ENCODE measurements around the gene KRT14. TPM values are rescaled to one million over a fixed set of nuclear protein-coding genes. Genes with fewer than 3 reads are reported as not detected.
"Not testable (repeated sequence)": the region's sequence is repeated elsewhere in the genome, so short reads cannot be mapped to it uniquely, and the experiment has no call there.

KRT14 gene
- not detected for polyA plus RNA-seq (ENCODE audit: low read depth in 6 of 6)

DNA sequence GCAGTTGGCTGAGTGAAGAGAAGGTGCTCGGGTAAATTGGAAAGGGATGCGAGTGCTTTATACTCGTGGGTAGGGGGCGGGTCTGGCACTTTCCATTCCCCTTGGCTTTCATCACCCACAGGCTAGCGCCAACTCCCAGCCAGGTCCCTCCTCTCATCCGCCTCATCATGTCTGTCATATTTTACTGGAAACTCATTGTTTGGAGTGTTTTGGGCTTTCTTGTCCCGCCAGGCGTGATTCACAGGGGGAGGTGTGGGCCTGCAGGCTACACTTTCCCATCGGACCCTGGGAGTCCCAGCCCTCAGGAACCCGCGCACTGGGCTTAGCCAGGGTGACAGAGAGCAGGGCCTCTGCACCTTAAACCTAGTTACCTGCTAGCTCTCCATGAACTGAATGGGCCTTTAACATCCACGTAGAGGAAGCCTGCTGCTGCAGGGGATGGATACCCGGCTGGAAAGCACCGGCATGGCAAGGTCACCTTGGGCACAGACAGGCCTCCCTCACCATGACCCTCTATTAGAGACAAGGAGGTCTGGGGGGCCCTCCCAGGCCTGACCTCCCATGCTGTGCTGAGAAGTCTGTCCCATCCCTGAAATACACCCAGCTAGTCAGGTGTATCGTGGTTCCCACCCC is at the start of gene KRT14:
KRT14 (minus strand) TSS at position 33 of the 633 bp plus-strand sequence. CDS start 61 bp downstream, outside the sequence.
- ATAC-seq (ENCODE audit: low read depth in 2 of 2): no peak
- peak within 1 kb of the TSS in 1 of 8 donors; percentile 47 for H3K4me3 Mint-ChIP-seq
- peaks cover 15 to 54% (median 41%) of the 10 kb centered on the region in 3 donors for H3K27me3 Mint-ChIP-seq
- DNase-seq: no peak
- no peaks in the 10 kb centered on the region for H3K4me1 Mint-ChIP-seq
- H3K36me3 Mint-ChIP-seq: no peaks in the 10 kb centered on the region
- H3K27ac Mint-ChIP-seq: no peak within 1 kb of the TSS
- no peaks in the 10 kb centered on the region for H3K9me3 Mint-ChIP-seq

DNA sequence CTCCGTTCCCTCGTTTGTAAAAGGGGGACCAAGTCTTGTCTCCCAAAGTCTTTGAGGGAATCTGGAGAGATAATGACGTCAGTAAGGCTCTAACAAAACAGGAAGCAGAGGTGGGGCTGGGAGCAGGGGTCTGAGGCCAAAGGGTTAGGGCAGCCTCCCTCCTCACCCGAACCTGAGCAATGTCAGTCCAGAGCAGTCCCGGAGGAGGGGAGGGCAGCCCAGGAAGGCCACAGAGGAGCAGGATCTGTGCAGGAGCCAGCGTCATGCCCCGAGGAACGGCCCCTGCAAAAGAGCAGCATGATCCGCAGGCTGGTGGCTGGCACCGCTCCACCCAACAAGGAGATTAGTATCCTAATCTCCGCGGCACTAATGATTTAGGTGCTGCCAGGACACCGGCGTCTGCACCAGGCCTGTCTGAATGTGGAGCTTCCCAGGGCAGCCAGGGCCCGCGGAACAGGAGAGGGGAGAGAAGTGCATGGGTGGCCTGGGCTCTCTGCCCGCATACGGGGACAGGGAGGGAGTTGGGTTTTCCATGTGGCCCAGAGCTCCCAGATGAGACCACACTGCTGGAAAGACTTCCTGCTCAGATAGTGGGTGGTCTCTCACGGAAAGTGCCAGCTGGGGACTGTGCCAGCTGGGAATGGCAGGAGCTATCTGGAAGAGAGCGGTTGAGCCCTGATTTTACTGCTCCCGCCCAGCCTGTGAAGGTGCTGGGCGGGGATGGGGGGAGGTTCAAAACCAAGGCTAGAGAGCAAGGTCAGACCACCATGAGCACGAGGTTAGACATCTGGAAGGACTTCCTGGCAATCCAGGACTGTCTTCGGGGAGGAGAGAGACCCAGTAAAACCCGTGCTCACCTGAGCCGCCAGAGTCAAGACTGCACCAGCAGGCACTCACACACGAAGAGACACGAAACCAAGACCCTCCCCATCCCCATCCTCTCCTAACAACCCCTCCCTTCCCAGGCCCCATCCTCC is 48.7 kb upstream of the KRT14 start:
- Mint-ChIP-seq H3K27me3 (peaks cover 0 to 13% (median 11%) of the 10 kb centered on the region in 3 donors), H3K36me3 (no peaks in the 10 kb centered on the region), H3K4me1 (no peaks in the 10 kb centered on the region), H3K27ac (peak overlapping the region in 1 of 6 donors; percentile 65), H3K4me3 (no peak overlapping the region), H3K9me3 (no peaks in the 10 kb centered on the region)
- no peak for ATAC-seq (ENCODE audit: low read depth in 2 of 2)
- DNase-seq: no peak

DNA sequence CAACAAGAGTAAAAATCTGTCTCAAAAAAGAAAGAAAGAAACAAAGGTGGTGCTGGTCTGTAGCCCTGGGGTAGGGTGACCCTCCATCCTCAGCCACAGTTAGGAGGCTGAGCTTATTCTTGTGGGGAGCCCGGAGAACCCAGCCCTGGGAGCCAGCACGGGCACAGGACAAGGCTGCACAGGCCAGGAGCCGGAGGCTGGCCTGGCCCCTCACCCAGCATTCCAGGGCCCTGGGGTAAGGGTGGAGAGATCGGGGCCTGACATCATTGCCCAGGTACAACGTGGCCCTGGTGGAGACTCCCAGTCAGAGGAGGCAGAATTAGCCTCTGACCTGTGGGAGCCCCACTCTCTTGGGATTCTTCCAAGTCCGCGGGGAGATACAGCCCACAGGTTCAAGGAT is 47.9 kb upstream of the KRT14 start:
- H3K4me3 Mint-ChIP-seq: no peak overlapping the region
- DNase-seq: no peak
- no peaks in the 10 kb centered on the region for H3K9me3 Mint-ChIP-seq
- H3K4me1 Mint-ChIP-seq: no peaks in the 10 kb centered on the region
- no peak overlapping the region for H3K27ac Mint-ChIP-seq
- ATAC-seq (ENCODE audit: low read depth in 2 of 2): no peak
- H3K36me3 Mint-ChIP-seq: no peaks in the 10 kb centered on the region
- peaks cover 0 to 12% (median 8%) of the 10 kb centered on the region in 3 donors for H3K27me3 Mint-ChIP-seq

DNA sequence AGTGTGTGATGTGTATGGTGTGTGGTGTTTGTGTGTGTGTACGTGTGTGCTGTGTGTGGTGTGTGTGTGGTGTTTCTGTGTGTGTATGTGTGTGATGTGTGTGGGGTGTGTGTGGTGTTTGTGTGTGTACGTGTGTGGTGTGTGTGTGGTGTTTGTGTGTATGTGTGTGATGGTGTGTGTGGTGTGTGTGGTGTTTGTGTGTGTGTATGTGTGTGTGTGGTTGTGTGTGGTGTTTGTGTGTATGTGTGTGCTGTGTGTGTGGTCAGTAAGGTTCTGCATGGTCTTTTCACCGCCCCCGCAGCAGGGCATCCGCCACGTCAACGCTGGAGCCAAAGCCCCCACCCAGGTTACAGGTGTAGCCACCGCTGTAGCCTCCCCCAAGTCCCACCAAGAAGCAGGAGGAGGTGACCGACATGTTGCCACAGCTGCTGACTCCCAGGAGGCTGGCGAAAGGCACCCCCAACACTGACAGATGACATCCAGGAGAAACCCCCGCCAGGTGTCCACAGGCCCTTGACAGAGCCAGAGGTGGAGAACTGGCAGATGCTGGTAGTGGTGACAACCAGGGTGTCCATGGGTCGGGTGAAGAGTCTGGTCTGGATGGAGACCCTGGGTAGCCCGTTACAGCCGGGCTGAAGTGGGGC is 47.0 kb upstream of the KRT14 start:
- peaks cover 0 to 6% (median 0%) of the 10 kb centered on the region in 3 donors for H3K27me3 Mint-ChIP-seq
- no peak for DNase-seq
- H3K9me3 Mint-ChIP-seq: no peaks in the 10 kb centered on the region
- H3K27ac Mint-ChIP-seq: no peak overlapping the region
- no peak overlapping the region for H3K4me3 Mint-ChIP-seq
- peak; percentile 28 to 39 for ATAC-seq (ENCODE audit: low read depth in 2 of 2)
- no peaks in the 10 kb centered on the region for H3K4me1 Mint-ChIP-seq
- H3K36me3 Mint-ChIP-seq: no peaks in the 10 kb centered on the region

DNA sequence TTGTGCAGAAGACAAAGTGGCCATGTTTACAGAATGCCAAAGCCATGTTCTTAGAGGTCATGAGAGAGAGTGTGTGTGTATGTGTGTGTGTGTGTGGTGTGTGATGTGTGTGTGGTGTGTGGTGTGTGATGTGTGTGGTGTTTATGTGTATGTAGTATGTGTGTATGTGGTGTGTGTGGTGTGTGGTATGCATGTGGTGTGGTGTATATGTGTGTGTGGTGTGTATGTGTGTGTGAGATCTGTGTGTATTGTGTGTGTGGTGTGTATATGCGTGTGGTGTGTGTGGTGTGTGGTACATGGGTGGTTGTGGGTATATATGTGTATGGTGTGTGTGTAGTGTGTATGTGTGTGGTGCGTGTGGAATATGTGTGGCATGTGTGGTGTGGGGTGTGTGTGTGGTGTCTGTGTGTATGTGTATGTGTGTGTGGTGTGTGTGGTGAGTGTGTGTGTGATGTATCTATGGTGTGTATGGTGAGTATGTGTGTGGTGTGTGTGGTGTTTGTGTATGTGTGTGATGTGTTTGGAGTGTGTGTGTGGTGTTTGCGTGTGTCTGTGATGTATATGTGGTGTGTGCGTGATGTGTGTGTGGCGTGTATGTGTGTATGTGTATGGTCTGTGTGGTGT is 45.9 kb upstream of the KRT14 start:
- DNase-seq: no peak
- Mint-ChIP-seq H3K27me3 (peaks cover 2 to 3% (median 2%) of the 10 kb centered on the region in 3 donors), H3K27ac (no peak overlapping the region), H3K4me3 (no peak overlapping the region), H3K4me1 (no peaks in the 10 kb centered on the region), H3K36me3 (no peaks in the 10 kb centered on the region), H3K9me3 (no peaks in the 10 kb centered on the region)
- ATAC-seq (ENCODE audit: low read depth in 2 of 2): no peak

DNA sequence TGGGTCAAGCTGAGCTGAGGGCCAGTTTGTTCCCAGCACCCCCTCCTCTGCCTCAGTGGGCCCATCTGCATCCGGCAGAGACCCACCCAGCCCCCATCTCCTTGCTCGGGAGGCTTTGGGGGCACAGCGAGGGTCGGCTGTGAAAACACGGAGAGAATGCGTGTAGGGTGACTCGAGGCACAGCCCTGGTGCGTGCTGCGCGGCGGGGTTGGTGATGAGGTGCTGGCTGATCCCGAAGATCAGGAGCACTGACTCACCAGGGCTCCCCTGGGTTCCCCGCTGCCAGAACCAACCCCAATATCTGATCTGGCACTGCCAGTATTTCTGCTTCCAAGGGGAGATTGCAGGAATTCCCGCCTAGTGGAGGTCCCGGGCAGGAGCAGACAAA is 45.2 kb upstream of the KRT14 start:
- no peaks in the 10 kb centered on the region for H3K9me3 Mint-ChIP-seq
- no peak for DNase-seq
- H3K36me3 Mint-ChIP-seq: no peaks in the 10 kb centered on the region
- ATAC-seq (ENCODE audit: low read depth in 2 of 2): no peak
- peaks cover 8 to 10% (median 9%) of the 10 kb centered on the region in 3 donors for H3K27me3 Mint-ChIP-seq
- no peak overlapping the region for H3K27ac Mint-ChIP-seq
- H3K4me1 Mint-ChIP-seq: no peaks in the 10 kb centered on the region
- no peak overlapping the region for H3K4me3 Mint-ChIP-seq

DNA sequence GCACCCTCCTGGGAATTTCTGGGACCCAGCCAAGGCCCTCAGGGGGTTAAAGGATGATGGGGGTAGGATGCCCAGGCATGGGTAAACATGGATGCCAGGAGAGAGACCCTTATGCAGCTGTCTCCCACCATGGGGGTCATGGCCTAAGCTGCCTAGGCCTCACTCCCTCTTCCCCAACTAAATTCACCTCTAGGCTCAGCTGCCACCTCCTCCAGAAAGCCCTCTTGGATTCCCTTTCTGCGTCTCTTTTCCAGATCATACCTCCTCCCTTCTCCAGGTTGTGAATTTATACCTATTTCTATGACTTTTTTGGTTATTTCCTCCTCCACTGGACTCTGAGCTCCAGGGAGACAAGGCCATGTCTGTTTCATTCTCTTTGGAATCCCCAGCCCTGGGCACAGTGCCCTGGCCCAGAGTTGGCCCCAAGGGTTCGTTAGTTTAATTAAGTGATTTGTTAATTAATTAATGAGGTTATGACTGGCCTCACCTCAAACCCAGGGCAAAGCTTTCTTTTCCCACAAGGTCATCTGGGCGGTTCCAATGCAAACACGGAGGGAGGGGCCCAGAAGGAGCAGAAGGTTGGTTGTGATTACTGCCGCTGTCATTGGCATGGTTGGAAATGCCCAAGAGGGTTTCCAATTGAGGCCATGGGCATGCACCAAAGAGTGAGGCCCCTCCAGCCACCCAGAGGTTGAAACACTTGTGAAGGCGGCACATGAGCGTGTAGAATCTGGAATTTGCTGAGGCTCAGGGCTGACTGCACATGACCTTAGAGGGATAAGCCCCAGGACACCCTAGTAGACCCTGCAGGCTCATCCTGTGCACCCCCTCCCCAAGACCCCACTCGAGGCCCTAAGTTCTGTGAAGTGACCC is 44.6 kb upstream of the KRT14 start:
- ATAC-seq (ENCODE audit: low read depth in 2 of 2) (no peak), DNase-seq (no peak)
- H3K27me3 Mint-ChIP-seq: peaks cover 9 to 13% (median 9%) of the 10 kb centered on the region in 3 donors
- H3K4me3 Mint-ChIP-seq: peak overlapping the region in 1 of 8 donors; percentile 78
- H3K27ac Mint-ChIP-seq: no peak overlapping the region
- no peaks in the 10 kb centered on the region for H3K9me3 Mint-ChIP-seq
- no peaks in the 10 kb centered on the region for H3K36me3 Mint-ChIP-seq
- H3K4me1 Mint-ChIP-seq: no peaks in the 10 kb centered on the region

DNA sequence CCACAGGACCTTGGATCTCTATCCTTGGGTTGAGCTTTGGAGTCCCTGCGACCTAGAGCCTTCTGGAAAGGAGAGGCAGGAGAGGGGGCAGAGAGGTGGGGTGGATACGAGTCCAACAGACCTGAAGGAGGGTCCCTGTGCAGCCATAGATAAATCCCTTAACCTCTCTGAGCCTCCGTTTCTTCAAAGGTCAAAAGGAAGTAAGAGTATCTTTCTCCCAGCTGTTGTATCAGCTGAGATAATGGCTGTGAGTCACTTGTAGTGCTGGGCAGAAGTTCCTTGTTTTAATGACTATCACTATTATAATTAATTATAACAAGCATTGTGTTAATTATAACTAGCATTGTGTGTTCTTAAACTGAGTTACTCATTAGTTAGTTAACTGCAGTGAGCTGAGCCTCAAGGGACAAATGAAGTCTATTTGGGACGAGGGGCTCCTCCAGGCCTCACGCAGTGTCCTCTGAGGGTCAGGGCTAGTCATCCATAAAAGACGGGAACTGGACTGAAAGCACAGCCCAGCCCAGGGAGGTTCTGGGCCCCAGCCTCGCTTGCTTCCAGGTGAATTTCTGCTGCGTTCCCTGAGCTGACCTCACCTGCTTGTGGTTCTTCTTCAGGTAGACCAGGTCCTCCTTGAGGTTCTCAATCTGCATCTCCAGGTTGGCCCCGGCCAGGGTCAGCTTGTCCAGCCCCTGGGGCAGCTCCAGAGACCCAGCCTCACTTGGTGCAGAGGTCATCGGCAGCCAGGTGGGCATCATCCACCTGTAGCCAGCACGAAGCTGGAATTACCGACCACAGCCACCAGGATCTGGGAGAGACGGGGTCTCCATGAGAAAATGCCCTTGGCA is 43.4 kb upstream of the KRT14 start:
- no peak for DNase-seq
- H3K36me3 Mint-ChIP-seq: no peaks in the 10 kb centered on the region
- no peak overlapping the region for H3K27ac Mint-ChIP-seq
- peaks cover 0 to 6% (median 0%) of the 10 kb centered on the region in 3 donors for H3K4me1 Mint-ChIP-seq
- no peak overlapping the region for H3K4me3 Mint-ChIP-seq
- H3K27me3 Mint-ChIP-seq: peaks cover 9 to 22% (median 19%) of the 10 kb centered on the region in 3 donors
- no peak for ATAC-seq (ENCODE audit: low read depth in 2 of 2)
- H3K9me3 Mint-ChIP-seq: no peaks in the 10 kb centered on the region

DNA sequence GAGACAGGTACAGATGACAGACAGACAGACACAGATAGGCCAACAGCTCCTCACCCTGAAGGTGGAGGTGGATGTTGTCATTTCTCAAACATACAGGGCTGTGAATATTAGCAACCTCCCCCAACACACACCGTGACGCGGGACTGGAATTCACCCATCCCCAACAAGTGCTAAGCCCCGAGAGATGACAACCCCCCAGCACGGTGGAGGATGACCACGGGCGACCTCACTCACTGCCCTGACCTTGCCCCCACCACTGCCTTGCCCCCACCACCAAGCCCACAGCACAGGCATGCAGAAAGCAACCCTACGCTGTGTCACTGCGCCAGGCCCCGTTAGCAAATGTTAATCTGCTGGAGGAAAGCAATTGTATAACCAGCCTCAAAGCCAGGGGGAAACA is 42.6 kb upstream of the KRT14 start:
- Mint-ChIP-seq H3K36me3 (no peaks in the 10 kb centered on the region), H3K4me3 (no peak overlapping the region), H3K9me3 (no peaks in the 10 kb centered on the region), H3K27ac (no peak overlapping the region), H3K4me1 (peaks cover 0 to 6% (median 0%) of the 10 kb centered on the region in 3 donors), H3K27me3 (peaks cover 9 to 24% (median 22%) of the 10 kb centered on the region in 3 donors)
- no peak for DNase-seq
- ATAC-seq (ENCODE audit: low read depth in 2 of 2): no peak

DNA sequence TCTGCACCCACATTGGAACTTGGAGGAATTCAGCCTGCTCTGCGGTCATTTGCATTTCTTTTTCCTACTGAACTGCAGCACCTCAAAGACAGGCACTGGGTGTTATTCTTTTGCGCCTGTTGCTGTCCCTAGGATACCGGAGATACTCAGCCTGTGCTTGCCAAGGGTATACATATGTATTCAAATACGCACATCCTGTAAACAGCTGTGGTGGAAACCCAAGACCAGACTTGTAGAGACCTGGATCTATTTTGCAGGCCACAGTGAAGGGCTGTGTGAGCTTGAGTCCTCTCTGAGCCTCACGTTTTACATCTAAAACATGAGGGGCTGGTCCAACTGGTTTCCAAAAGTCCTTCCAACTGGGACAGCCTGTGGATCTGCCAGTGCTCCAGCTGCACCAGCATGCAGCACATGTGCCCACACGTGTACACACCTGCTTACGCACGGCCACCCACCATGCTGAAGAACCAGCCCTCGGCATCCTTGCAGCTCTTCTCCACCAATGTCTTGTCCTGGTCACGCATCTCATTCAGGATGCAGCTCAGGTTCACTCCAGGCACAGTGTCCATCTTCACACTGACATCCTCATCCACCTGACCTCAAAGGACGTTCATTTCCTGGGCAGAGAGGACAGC is 42.0 kb upstream of the KRT14 start:
- not testable (repeated sequence) for H3K36me3 Mint-ChIP-seq; DNase-seq; ATAC-seq (ENCODE audit: low read depth in 2 of 2); H3K9me3 Mint-ChIP-seq; H3K4me1 Mint-ChIP-seq; H3K27ac Mint-ChIP-seq; H3K4me3 Mint-ChIP-seq
- peaks cover 9 to 24% (median 22%) of the 10 kb centered on the region in 3 donors for H3K27me3 Mint-ChIP-seq

DNA sequence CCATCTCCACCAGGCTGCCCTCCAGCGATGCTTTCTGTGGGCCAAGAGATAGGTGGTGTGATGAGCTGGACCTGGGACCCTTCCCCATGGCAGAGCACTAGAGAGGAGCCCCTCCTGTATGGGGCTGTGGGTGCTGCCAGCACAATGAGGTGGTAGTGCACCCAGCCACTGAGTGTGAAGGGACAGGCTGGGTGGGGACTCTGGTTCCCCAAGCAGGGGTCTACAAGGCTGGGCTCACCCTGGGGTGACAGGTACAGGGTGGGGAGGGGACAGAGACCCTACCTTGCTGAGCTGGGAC is 41.3 kb upstream of the KRT14 start:
- H3K4me1 Mint-ChIP-seq; H3K36me3 Mint-ChIP-seq; H3K9me3 Mint-ChIP-seq; DNase-seq; H3K4me3 Mint-ChIP-seq; H3K27ac Mint-ChIP-seq; ATAC-seq (ENCODE audit: low read depth in 2 of 2): not testable (repeated sequence)
- peaks cover 9 to 24% (median 22%) of the 10 kb centered on the region in 3 donors for H3K27me3 Mint-ChIP-seq
